22Rv1 (cell line): Measurements from ENCODE around the gene TMEM126B.
"Not testable (repeated sequence)": the region's sequence is repeated elsewhere in the genome, so short reads cannot be mapped to it uniquely, and the experiment has no call there.

ENCODE experiments used
- H3K27ac ChIP-seq: fragments of 450-650 bp; 2 replicates; pipeline ENCODE4 v1.5.1; 2017
- ZFX ChIP-seq: fragments of 450-650 bp; IDR thresholded peaks from 2 replicates; pipeline ENCODE4 v1.6.1; 2017; ENCODE audit warnings: antibody characterized with exemption, borderline replicate concordance
- TF ChIP-seq, protein P1 (sequence below): fragments of 450-650 bp; IDR thresholded peaks from 2 replicates; pipeline ENCODE4 v1.5.1; 2017; ENCODE audit warnings: mild to moderate bottlenecking

The TMEM126B gene

DNA sequence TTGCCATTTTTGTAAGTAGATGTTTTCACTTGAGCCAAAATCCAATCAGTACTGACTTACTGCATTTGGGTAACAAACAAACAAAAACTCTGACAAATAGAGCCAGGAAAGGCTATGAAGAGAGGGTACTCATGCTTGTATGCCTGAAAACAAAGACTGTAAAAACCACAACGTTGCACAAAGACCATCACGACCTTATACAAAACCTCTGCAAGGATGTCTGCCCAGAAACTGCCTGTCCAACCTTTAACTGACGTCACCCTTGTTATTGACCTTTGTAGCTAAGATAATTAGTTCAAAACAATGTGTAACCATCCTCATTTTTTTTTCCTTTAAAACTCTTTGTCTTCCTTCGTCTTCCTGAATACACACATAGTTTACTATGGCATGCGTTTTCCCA, 37.3 kb downstream of the TMEM126B start:
- peak overlapping the region; percentile 96 for H3K27ac ChIP-seq

DNA sequence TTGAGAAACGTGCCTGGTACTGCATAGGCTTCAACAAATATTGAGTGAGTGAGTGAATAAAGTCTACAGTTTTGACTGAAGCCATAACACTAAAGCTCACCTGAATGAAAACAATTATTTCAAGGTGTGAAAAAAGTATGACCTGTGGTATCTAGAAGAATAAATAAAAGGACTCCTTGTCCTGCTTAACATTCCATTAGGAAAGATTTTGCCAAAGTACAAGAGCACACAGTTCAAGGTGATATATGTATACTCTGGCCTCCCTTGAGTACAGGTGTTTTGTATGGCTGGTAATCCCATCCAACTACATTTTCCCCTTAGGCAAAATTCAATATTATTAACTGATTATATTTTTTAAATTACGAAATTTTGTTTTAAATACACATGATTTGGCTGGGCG, 38.3 kb downstream of the TMEM126B start:
- H3K27ac ChIP-seq: no peak overlapping the region
- no peak for TF ChIP-seq ZFX
- TF ChIP-seq, protein P1, sequence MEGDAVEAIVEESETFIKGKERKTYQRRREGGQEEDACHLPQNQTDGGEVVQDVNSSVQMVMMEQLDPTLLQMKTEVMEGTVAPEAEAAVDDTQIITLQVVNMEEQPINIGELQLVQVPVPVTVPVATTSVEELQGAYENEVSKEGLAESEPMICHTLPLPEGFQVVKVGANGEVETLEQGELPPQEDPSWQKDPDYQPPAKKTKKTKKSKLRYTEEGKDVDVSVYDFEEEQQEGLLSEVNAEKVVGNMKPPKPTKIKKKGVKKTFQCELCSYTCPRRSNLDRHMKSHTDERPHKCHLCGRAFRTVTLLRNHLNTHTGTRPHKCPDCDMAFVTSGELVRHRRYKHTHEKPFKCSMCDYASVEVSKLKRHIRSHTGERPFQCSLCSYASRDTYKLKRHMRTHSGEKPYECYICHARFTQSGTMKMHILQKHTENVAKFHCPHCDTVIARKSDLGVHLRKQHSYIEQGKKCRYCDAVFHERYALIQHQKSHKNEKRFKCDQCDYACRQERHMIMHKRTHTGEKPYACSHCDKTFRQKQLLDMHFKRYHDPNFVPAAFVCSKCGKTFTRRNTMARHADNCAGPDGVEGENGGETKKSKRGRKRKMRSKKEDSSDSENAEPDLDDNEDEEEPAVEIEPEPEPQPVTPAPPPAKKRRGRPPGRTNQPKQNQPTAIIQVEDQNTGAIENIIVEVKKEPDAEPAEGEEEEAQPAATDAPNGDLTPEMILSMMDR: no peak

More for the DNA sequence above, 37.3 kb downstream of the TMEM126B start:
- TF ChIP-seq, protein P1: no peak
- no peak for TF ChIP-seq ZFX

DNA sequence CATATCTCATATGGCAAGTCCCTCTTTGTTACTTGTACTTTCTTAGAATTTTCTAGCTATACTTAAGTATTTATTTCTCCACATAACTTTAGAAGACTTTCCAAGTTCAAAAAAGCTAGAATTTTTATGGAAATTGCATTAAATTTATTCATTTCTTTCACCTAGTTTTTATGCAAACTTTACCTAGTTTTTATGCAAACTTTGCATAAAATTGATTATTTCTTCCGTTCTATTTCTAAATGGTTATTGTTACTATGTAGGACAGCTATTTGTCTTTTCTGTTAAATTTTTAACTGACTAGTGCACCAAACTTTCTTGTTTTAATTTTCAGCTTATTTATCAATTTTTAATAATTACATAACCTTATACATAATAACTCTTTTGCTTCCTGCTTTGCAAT, 39.8 kb downstream of the TMEM126B start:
- no peak for TF ChIP-seq ZFX
- TF ChIP-seq, protein P1: no peak

DNA sequence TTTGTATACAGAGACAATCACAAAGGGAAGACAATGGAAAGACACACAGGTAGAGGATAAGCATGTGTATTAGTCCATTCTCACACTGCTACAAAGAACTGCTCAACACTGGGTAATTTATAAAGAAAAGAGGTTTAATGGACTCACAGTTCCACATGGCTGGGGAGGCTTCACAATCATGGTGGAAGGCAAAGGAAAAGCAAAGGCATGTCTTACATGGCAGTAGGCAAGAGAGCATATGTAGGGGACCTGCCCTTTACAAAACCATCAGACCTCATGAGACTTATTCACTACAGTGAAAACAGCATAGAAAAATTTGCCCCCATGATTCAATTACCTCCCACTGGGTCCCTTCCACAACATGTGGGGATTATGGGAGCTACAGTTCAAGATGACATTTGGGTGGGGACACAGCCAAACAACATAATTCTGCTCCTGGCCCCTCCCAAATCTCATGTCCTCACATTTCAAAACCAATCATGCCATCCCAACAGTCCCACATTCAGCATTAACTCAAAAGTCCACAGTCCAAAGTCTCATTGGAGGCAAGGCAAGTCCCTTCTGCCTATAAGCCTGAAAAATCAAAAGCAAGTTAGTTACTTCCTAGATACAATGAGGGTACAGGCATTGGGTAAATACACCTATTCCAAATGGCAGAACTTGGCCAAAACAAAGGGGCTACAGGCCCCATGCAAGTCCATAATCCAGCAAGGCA, 42.7 kb downstream of the TMEM126B start:
- not testable (repeated sequence) for H3K27ac ChIP-seq

More for the DNA sequence above, 39.8 kb downstream of the TMEM126B start:
- no peak overlapping the region for H3K27ac ChIP-seq

DNA sequence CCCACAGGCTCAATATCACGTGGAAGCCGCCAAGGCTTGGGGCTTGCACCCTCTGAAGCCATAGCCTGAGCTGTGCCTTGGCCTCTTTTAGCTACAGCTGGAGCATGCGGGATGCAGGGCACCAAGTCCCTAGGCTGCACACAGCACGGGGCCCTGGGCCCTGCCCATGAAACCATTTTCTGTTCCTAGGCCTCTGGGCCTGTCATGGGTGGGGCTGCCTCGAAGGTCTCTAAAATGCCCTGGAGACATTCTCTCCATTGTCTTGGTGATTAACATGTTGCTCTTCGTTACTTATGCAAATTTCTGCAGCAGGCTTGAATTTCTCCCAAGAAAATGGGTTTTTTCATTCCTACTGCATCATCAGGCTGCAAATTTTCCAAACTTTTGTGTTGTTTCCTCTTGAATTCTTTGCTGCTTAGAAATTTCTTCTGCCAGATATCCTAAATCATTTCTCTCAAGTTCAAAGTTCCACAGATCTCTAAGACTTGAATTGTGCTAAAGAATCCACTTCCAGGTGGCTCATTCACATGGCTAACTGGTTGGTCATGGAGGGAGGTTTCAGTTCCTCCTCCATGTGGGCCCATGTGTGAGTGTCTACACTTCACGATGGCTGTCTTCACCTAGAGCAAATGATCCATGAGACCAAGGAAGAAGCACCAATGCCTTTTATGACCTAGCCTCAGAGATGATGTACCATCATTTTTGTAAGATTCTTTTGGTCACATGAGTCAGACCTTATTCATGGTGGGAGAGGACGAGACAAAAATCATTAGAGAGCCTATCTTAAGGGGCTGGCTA, 43.9 kb downstream of the TMEM126B start:
- no peak for TF ChIP-seq ZFX
- TF ChIP-seq, protein P1: no peak
- no peak overlapping the region for H3K27ac ChIP-seq

DNA sequence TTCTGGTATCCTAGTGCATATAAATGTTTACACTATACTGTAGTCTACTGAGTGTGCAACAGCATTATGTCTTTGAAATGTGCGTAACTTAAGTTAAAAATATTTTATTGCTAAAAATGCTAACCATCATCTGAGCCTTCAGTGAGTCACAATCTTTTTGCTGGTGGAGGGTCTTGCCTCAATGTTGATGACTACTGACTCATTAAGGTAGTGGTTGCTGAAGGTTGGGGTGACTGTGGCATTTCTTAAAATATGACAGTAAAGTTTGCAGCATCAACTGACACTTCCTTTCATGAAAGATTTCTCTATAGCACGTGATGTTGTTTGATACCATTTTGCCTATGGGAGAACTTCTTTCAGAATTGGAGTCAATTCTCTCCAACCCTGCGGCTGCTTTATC, 45.0 kb downstream of the TMEM126B start:
- H3K27ac ChIP-seq: no peak overlapping the region
- TF ChIP-seq ZFX: no peak

DNA sequence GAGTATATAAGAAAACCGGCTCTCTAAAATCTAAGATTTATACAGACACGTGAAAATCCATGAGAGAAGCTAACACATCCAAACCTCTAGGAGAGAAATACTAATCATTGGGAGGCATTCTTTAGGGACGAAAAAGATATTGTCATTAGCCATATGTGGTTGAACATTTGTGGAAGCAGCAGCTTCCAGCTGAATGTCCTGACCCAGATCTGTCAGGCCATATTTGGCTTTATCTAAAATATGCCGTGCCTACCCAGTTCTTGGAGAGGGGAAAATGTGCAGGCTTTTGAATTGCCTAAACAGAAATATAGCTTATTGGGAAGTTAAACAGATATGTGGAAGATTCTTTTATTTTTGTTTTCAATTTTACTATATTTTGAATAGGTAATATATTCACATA, 51.2 kb downstream of the TMEM126B start:
- TF ChIP-seq ZFX: no peak
- TF ChIP-seq, protein P1: no peak

DNA sequence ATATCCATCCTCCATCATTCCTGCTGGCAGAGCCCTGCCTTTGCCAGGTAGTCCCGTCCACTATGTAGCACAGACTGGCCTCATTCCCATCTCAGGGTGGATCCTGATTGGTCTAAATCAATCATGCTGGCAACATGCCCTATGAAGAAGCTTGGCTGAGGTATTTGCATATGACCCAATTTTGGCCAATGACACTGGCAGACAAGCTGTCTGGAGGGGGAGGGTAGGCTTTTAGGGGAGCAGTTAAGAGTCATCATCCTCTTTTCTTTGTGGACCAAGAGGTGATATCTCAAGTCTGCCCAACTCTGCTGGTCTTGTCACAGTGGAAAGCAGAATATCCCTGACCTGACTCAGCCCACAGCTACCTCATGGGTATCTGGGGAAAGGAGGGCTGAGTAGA, 52.5 kb downstream of the TMEM126B start:
- TF ChIP-seq, protein P1: no peak
- TF ChIP-seq ZFX: no peak
- peak overlapping the region; percentile 15; the same call in 1 of the 2 replicates for H3K27ac ChIP-seq

More for the DNA sequence above, 51.2 kb downstream of the TMEM126B start:
- H3K27ac ChIP-seq: no peak overlapping the region
